Prostate gland (tissue), 2 donors: Measurements from ENCODE around the gene PAX5. TPM values are rescaled to one million over a fixed set of nuclear protein-coding genes. Genes with fewer than 3 reads are reported as not detected.

Experiments used
- DNase-seq: peaks from one replicate; pipeline ENCODE4 v3.0.0-alpha.2; 2019; ENCODE audit warnings: low spot score
- H3K27ac ChIP-seq, 2 donors: fragments of 200-600 bp; sonication (generic); 2 replicates each; pipeline ENCODE4 v1.5.1; 2017 to 2019
- H3K27me3 ChIP-seq: fragments of 200-600 bp; sonication (generic); replicated peaks from 2 replicates; pipeline ENCODE4 v1.5.1; 2019; ENCODE audit not compliant: insufficient read depth
- H3K36me3 ChIP-seq, 2 donors: fragments of 200-600 bp; sonication (generic); 1 replicate in 1 of 2; 2 replicates in 1 of 2; pipeline versions ENCODE4 v1.5.1 to v1.8.1; 2017 to 2019
- H3K4me1 ChIP-seq: fragments of 200-600 bp; sonication (generic); replicated peaks from 2 replicates; pipeline ENCODE4 v1.5.1; 2019
- H3K4me3 ChIP-seq, 2 donors: fragments of 200-600 bp; sonication (generic); 2 replicates each; pipeline ENCODE4 v1.5.1; 2017 to 2019
- H3K9me3 ChIP-seq: fragments of 200-600 bp; sonication (generic); 2 replicates; pipeline ENCODE4 v1.5.1; 2017
- POLR2A ChIP-seq: fragments of 450-650 bp; IDR thresholded peaks from one replicate; pipeline ENCODE4 v1.6.1; 2016; ENCODE audit warnings: antibody characterized with exemption, mild to moderate bottlenecking
- POLR2AphosphoS5 ChIP-seq: sonication (generic); formaldehyde crosslinking; IDR thresholded peaks from one replicate; pipeline ENCODE4 v1.6.1; 2017; ENCODE audit warnings: antibody characterized with exemption
- WGBS: methylation state at CpG from one replicate; pipeline ENCODE4 v1.1.5; 2018; 5-methylcytosine and 5-hydroxymethylcytosine counted together
- intact Hi-C: fragments of 100-400 bp; cut with DNase I; formaldehyde crosslinking; loops from one replicate; pipeline ENCODE4 v1.14.2; 2022
- total RNA-seq, 2 donors: library from RNA; depleted of rRNA; stranded (reverse); fragments of >200 nt; gene quantifications; one replicate each; pipeline ENCODE4 v1.1.0, GENCODE V29; 2016
- TF ChIP-seq, protein P1 (sequence below), 4 experiments: fragments of 200-600 bp in 2 of 4; fragments of 450-650 bp in 2 of 4; sonication (generic) in 2 of 4; IDR thresholded peaks; 1 replicate in 3 of 4; 2 replicates in 1 of 4; pipeline ENCODE4 v1.5.1; 2016 to 2019; ENCODE audit warnings: antibody characterized with exemption in 4 of 4, mild to moderate bottlenecking in 2 of 4, moderate library complexity in 2 of 4

The PAX5 gene
- total RNA-seq, 2 donors from 2014 or later: 0.05 to 0.11 TPM

DNA sequence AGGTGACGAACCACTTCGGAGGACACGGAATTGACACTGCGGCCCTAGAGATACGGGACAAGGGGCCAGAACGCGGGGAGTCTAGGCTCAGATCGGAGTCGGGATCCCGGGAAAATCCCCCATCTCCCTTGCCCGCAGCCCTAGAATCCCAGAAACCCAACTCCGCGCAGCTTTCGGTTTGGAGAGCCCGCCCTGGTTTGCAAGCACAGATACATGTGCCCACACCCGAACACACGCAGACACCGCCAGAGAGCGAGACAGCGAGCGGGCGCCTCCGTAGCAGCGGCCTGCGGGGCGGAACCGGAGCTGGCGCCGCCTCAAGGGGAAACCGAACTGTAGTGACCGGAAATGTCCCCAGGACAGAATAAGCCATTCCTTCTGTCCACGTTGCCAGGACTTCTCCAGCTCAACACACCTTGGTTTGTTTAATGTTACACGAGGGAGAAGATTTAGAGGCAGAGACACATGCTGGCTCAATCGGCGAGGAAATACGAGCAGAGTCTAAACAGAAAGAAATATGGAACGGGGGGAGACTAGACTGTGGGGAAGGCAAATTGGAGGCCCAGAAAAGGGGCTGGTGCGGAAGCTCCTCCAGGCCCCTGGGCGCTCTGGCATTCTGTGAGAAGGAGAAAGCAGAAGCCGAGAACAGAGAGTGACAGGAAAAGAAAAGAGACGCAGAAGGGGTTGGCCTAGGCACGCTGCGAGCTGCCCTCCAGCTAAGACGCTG is 2.9 kb upstream of the PAX5 start:
- Histone ChIP-seq H3K9me3 (no peaks in the 10 kb centered on the region), H3K27ac (peak overlapping the region; percentile 29 to 36), H3K36me3 (no peaks in the 10 kb centered on the region), H3K27me3 (peaks cover 25% of the 10 kb centered on the region), H3K4me3 (peak overlapping the region; percentile 31 to 39), H3K4me1 (peaks cover 4% of the 10 kb centered on the region)
- DNase-seq: peak; percentile 24
- WGBS: 1% methylated on average over 44 of the region's 44 CpGs
- TF ChIP-seq POLR2A: no peak
- TF ChIP-seq POLR2AphosphoS5: peak; percentile 42
- intact Hi-C loops: no loop called here

DNA sequence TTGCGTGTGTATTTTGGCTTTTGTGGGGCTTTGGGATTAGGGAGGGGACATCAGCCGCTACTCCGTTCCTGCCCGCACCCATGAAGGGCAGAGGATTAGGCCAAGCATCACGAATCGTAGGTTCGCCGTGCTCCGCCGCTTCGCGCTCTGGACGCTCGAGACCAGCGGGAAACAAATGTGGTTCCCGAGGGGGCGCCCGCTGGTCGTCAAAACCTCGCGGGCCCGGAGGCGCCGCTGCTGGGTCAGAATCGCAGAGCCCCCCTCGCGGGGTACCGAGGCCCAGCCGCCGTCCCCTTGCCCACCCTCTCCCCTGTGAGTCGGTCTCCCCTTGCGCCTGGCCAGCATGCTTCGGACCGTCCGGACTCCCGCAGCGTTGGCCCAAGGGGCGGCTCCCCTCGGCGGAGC is 2.3 kb upstream of the PAX5 start:
- Histone ChIP-seq H3K27ac (peak overlapping the region; percentile 29 to 36), H3K9me3 (no peaks in the 10 kb centered on the region), H3K4me3 (peak overlapping the region; percentile 31 to 39), H3K4me1 (peaks cover 4% of the 10 kb centered on the region), H3K27me3 (peaks cover 31% of the 10 kb centered on the region), H3K36me3 (no peaks in the 10 kb centered on the region)
- intact Hi-C loops: no loop called here
- no peak for DNase-seq
- WGBS: 8% methylated on average over 40 of the region's 40 CpGs
- TF ChIP-seq, protein P1, sequence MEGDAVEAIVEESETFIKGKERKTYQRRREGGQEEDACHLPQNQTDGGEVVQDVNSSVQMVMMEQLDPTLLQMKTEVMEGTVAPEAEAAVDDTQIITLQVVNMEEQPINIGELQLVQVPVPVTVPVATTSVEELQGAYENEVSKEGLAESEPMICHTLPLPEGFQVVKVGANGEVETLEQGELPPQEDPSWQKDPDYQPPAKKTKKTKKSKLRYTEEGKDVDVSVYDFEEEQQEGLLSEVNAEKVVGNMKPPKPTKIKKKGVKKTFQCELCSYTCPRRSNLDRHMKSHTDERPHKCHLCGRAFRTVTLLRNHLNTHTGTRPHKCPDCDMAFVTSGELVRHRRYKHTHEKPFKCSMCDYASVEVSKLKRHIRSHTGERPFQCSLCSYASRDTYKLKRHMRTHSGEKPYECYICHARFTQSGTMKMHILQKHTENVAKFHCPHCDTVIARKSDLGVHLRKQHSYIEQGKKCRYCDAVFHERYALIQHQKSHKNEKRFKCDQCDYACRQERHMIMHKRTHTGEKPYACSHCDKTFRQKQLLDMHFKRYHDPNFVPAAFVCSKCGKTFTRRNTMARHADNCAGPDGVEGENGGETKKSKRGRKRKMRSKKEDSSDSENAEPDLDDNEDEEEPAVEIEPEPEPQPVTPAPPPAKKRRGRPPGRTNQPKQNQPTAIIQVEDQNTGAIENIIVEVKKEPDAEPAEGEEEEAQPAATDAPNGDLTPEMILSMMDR (IDR thresholded peaks at IDR 0.05): no peak
- TF ChIP-seq POLR2A: no peak
- TF ChIP-seq POLR2AphosphoS5: no peak

DNA sequence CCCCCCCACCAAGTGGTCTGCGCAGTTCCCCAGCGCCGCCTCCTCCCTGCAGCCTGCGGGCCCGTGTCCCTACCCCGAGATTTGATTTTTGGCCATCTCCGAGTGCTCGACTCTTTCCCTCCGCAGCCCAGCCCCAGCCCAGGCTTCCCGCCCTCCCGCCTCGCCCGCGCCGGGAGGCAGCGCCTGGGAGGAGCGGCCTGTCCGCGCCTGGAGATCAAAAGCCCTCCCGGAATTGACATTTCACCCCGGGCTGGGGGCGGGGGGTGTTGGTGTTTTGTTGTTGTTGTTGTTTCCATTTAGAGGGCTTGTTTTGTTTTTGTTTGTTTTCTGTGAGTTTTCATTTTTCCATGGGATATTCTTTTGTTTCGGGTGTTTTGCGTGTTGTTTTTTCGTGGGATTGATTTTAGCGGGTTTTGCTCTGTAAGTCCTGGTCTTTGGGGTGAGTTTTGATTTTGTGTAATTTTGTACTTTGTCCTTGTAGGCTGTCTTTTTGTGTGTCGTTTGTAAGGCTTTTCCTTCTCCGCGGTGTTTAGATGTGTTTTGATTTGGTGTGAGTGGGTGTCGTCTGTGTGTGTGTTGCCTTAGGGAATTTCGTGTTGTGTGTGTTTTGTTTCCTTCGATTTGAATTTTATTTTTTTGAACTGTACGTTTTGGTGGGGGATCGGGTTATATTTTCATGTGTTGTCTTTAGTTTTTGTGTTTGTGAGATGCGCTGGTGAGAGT is 1.7 kb upstream of the PAX5 start:
- Histone ChIP-seq H3K27me3 (peaks cover 35% of the 10 kb centered on the region), H3K9me3 (no peaks in the 10 kb centered on the region), H3K4me1 (peaks cover 4% of the 10 kb centered on the region), H3K36me3 (no peaks in the 10 kb centered on the region), H3K4me3 (no peak overlapping the region), H3K27ac (no peak overlapping the region)
- no peak for DNase-seq
- TF ChIP-seq, protein P1 (IDR thresholded peaks at IDR 0.05): no peak
- no peak for TF ChIP-seq POLR2A
- no peak for TF ChIP-seq POLR2AphosphoS5
- WGBS: 7% methylated on average over 34 of the region's 35 CpGs
- intact Hi-C loops: no loop called here

DNA sequence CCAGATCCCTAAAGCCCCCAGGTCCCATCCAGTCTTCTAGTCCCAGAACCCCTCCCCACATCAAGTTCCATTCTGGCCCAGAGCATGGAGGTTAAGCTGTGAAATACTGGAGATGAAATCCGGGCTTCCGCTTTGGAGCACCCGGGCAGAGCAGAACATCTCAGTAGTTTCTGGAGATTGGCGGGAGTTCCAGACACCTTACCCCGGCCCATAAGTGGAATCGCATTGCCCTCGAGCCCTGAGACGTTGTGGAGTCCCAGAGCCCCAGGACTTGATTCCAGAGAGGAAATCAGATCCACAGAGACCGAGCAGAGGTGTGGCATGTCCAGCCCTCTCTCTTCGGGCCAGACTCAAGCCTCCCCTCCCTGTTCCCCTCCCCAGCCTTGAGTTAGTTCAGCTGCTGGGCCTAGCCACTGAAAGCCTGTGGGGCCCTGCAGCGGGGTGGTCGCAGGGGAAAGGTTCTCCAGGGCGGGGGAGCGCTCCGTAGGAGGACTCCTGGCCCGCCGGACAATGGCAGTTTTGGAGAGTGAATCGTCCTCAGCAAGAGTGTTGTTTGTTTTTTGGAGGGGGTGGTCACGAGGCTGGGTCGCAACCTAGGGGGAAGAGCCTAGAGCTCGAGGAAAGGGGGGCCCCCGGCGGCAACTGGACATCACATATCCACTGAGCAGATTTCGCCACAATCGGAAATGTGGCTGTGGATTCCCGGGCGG is 1.0 kb upstream of the PAX5 start:
- no peak for DNase-seq
- no peaks in the 10 kb centered on the region for H3K9me3 ChIP-seq
- peaks cover 37% of the 10 kb centered on the region for H3K27me3 ChIP-seq
- no peak overlapping the region for H3K27ac ChIP-seq
- TF ChIP-seq POLR2A (no peak), POLR2AphosphoS5 (no peak)
- TF ChIP-seq, protein P1 (IDR thresholded peaks at IDR 0.05): no peak
- 8% methylated on average over 25 of the region's 27 CpGs for WGBS
- H3K4me1 ChIP-seq: peaks cover 4% of the 10 kb centered on the region
- intact Hi-C loops: no loop called here
- no peaks in the 10 kb centered on the region for H3K36me3 ChIP-seq
- no peak overlapping the region for H3K4me3 ChIP-seq

DNA sequence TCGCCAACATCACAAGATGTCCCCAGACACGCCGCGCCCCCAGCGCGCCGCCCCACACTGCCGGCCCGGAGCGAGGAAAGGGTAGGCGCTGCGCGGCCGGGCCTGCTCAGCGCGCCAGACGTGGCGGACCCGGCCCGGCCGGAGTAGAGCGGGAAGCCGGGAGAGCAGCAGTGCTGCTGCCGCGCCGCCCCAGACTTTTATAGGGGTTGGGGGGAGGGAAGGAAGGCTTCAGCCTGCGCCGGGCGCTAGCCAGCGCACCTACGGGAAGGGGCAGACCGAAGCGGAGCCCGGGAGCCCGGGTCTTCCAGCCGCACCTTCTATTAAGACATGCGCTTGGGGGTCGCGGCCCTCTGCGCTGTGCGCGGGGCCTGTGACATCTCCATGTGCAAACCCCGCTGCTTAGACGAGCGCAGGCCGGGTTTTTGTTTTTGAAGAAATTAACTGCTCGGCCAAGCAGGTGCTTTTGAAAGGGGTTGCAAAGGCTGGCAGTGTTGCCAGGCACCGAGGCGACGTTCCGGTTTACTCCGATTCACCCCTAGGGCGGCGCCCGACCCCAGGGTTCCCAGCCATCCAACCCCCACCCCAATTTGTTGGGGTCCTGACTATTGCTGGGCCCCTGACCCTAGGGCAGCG is 353 bp upstream of the PAX5 start:
- Histone ChIP-seq H3K4me1 (peaks cover 4% of the 10 kb centered on the region), H3K27me3 (peaks cover 44% of the 10 kb centered on the region), H3K36me3 (no peaks in the 10 kb centered on the region), H3K27ac (no peak overlapping the region), H3K9me3 (no peaks in the 10 kb centered on the region), H3K4me3 (peak overlapping the region; percentile 8)
- intact Hi-C loops: no loop called here
- TF ChIP-seq POLR2AphosphoS5 (peak; percentile 26), POLR2A (no peak)
- TF ChIP-seq, protein P1 (IDR thresholded peaks at IDR 0.05): no peak
- 2% methylated on average over 55 of the region's 56 CpGs for WGBS
- peak; percentile 36 for DNase-seq
